ENCODE results near the gene DNAH6. TPM values are rescaled to one million over a fixed set of nuclear protein-coding genes. Genes with fewer than 3 reads are reported as not detected.

The DNAH6 gene
- total and polyA plus RNA-seq, 10 of the 15 experiments (the other 5 are each of a cell fraction or from before 2014, with no cell fraction given) = 0.07 to 1.0 (median 0.29) TPM

DNA sequence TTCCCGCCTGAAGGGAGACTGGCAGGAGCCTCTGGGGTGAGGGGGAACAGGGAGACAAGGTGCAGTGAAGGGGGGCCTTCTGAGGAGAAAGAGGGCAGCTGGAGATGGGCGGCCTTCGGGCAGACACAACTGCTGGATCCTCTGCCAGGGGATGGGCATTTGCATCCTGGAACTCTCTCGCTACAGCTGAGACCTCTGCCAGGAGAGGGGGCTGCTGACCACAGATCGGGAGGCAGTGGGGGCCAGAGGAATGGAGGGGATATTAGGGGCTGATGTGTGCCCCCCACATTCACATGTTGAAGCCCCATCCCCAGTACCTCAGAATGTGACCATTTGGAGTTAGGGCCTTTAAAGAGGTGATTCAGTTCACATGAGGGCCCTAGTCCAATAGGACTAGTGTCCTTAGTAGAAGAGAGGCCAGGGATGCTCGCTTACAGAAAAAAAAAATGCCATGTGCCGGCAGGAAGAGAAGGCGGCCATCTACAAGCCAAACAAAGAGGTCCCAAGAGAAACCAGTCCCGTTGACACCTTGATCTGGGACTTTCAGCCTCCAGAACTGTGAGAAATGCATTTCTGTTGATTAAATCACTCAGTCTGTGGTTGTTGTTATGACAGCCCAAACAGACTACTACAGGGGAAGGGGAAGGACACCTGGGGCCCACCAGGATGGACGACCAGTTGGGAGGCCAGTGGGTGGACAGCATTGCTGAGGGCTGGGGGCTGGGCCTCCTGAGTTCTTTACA, 314.6 kb downstream of the DNAH6 start:
- in situ Hi-C loops (cut with MboI) (no loop called here), intact Hi-C loops (cut with micrococcal nuclease; ENCODE audit: unreplicated experiment) (no loop called here)
- DNase-seq (ENCODE audit: low read depth, low spot score) (no peak), FAIRE-seq (no peak), ATAC-seq (peak; percentile 43)
- peaks cover 6% of the 10 kb centered on the region for H3K4me1 ChIP-seq (ENCODE audit: control insufficient read depth, insufficient read depth, low read length)
- no peak overlapping the region for H3K9ac ChIP-seq (ENCODE audit: control insufficient read depth, insufficient read depth, low read length)
- H3K79me2 ChIP-seq (ENCODE audit: control insufficient read depth, insufficient read depth, low read length) = no peaks in the 10 kb centered on the region
- no peak overlapping the region for H2AFZ ChIP-seq (ENCODE audit: control insufficient read depth, low read depth, low read length)
- 45% methylated on average over 10 of the region's 10 CpGs for WGBS (ENCODE audit: insufficient coverage, insufficient replicate concordance, low lambda C conversion rate, missing lambda C conversion rate)
- no peaks in the 10 kb centered on the region for H3K36me3 ChIP-seq (ENCODE audit: control insufficient read depth in 2 of 2, insufficient read depth in 2 of 2, low read length in 1 of 2)
- BruUV-seq (replicated peaks) = no TSS peak
- peaks cover 0 to 8% of the 10 kb centered on the region in 2 experiments; a peak in 2 of 4 replicates for H3K27me3 ChIP-seq (replicated peaks in 1 of 2; ENCODE audit: control insufficient read depth in 2 of 2, insufficient read depth in 2 of 2, low read length in 1 of 2)
- SMC1A ChIA-PET (ENCODE audit: uncharacterized antibody, unreplicated experiment) = interaction anchor here (1.0 to 1.7 kb wide), 2 partner anchors 48 to 95 kb away, joined by 3 to 5 read pairs; no protein-coding TSS in a partner anchor
- H3K4me2 ChIP-seq (ENCODE audit: control insufficient read depth, insufficient read depth) = no peak overlapping the region
- no peaks in the 10 kb centered on the region; the same call in 1 of the 2 replicates for H4K20me1 ChIP-seq (ENCODE audit: control insufficient read depth, insufficient read depth)
- RAD21 ChIA-PET (ENCODE audit: unreplicated experiment) = interaction anchor here (3.5 kb wide), 1 partner anchor 95 kb away, joined by 12 read pairs; no protein-coding TSS in a partner anchor
- CTCF ChIA-PET = no interaction called here
- H3K4me3 ChIP-seq = no peak overlapping the region
- no peak overlapping the region for H3K27ac ChIP-seq (ENCODE audit: control insufficient read depth, insufficient read depth)
- H3K9me3 ChIP-seq (replicated peaks; ENCODE audit: control insufficient read depth, insufficient read depth, low read length) = no peaks in the 10 kb centered on the region; the same call in 1 of the 3 replicates
- POLR2A ChIA-PET = no interaction called here
- peak; percentile 69 for TF ChIP-seq MEF2B (IDR thresholded peaks at IDR 0.05; ENCODE audit: partially characterized antibody, poor library complexity, severe bottlenecking)
- no peak for TF ChIP-seq CBX5 (IDR thresholded peaks at IDR 0.05; ENCODE audit: low read depth)
- TF ChIP-seq ZNF217 (IDR thresholded peaks at IDR 0.05) = no peak
- TF ChIP-seq, protein P1, sequence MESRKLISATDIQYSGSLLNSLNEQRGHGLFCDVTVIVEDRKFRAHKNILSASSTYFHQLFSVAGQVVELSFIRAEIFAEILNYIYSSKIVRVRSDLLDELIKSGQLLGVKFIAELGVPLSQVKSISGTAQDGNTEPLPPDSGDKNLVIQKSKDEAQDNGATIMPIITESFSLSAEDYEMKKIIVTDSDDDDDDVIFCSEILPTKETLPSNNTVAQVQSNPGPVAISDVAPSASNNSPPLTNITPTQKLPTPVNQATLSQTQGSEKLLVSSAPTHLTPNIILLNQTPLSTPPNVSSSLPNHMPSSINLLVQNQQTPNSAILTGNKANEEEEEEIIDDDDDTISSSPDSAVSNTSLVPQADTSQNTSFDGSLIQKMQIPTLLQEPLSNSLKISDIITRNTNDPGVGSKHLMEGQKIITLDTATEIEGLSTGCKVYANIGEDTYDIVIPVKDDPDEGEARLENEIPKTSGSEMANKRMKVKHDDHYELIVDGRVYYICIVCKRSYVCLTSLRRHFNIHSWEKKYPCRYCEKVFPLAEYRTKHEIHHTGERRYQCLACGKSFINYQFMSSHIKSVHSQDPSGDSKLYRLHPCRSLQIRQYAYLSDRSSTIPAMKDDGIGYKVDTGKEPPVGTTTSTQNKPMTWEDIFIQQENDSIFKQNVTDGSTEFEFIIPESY (IDR thresholded peaks at IDR 0.05) = no peak
- 0 out of 2 replicates have a peak, but pooled peaks have one; percentile 15 for TF ChIP-seq CHD2 (IDR thresholded peaks at IDR 0.05; ENCODE audit: borderline replicate concordance, low read depth, low read length)
- peak; percentile 13; the same call in 1 of the 2 replicates for TF ChIP-seq ZNF384 (IDR thresholded peaks at IDR 0.05; ENCODE audit: borderline replicate concordance, low read depth, low read length)
- no peak for TF ChIP-seq POLR2AphosphoS2 (IDR thresholded peaks at IDR 0.05; ENCODE audit: low read depth, low read length)
- TF ChIP-seq, protein P2, sequence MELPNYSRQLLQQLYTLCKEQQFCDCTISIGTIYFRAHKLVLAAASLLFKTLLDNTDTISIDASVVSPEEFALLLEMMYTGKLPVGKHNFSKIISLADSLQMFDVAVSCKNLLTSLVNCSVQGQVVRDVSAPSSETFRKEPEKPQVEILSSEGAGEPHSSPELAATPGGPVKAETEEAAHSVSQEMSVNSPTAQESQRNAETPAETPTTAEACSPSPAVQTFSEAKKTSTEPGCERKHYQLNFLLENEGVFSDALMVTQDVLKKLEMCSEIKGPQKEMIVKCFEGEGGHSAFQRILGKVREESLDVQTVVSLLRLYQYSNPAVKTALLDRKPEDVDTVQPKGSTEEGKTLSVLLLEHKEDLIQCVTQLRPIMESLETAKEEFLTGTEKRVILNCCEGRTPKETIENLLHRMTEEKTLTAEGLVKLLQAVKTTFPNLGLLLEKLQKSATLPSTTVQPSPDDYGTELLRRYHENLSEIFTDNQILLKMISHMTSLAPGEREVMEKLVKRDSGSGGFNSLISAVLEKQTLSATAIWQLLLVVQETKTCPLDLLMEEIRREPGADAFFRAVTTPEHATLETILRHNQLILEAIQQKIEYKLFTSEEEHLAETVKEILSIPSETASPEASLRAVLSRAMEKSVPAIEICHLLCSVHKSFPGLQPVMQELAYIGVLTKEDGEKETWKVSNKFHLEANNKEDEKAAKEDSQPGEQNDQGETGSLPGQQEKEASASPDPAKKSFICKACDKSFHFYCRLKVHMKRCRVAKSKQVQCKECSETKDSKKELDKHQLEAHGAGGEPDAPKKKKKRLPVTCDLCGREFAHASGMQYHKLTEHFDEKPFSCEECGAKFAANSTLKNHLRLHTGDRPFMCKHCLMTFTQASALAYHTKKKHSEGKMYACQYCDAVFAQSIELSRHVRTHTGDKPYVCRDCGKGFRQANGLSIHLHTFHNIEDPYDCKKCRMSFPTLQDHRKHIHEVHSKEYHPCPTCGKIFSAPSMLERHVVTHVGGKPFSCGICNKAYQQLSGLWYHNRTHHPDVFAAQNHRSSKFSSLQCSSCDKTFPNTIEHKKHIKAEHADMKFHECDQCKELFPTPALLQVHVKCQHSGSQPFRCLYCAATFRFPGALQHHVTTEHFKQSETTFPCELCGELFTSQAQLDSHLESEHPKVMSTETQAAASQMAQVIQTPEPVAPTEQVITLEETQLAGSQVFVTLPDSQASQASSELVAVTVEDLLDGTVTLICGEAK (IDR thresholded peaks at IDR 0.05; ENCODE audit: borderline replicate concordance) = no peak
- TF ChIP-seq EP300 (IDR thresholded peaks at IDR 0.05; ENCODE audit: borderline replicate concordance in 1 of 2, control insufficient read depth in 1 of 2, low read depth in 2 of 2, low read length in 2 of 2) = no peak
- TF ChIP-seq GATAD2B (conservative IDR thresholded peaks at IDR 0.05; ENCODE audit: low read depth) = 0 out of 2 replicates have a peak, but pooled peaks have one; percentile 25
- TF ChIP-seq, protein P3, sequence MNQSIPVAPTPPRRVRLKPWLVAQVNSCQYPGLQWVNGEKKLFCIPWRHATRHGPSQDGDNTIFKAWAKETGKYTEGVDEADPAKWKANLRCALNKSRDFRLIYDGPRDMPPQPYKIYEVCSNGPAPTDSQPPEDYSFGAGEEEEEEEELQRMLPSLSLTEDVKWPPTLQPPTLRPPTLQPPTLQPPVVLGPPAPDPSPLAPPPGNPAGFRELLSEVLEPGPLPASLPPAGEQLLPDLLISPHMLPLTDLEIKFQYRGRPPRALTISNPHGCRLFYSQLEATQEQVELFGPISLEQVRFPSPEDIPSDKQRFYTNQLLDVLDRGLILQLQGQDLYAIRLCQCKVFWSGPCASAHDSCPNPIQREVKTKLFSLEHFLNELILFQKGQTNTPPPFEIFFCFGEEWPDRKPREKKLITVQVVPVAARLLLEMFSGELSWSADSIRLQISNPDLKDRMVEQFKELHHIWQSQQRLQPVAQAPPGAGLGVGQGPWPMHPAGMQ (IDR thresholded peaks at IDR 0.05; ENCODE audit: borderline replicate concordance) = no peak
- TF ChIP-seq ATF7 (IDR thresholded peaks at IDR 0.05; ENCODE audit: low read depth) = no peak
- no peak for TF ChIP-seq NR2C2 (IDR thresholded peaks at IDR 0.05; ENCODE audit: borderline replicate concordance, control insufficient read depth, insufficient read length, low read depth)
- no peak for TF ChIP-seq NFIC (IDR thresholded peaks at IDR 0.05; ENCODE audit: low read depth, low read length)
- TF ChIP-seq RFX5 (IDR thresholded peaks at IDR 0.05; ENCODE audit: low read depth, low read length) = no peak

Measured in GM12878 (cell line).